CD4-positive, alpha-beta T cell (primary cell): Measurements from ENCODE around the gene DDX54. TPM values are rescaled to one million over a fixed set of nuclear protein-coding genes. Genes with fewer than 3 reads are reported as not detected.

Experiments used
- ATAC-seq: fragments of 200-7000 bp; cut with Tn5 transposase; one replicate; pipeline ENCODE4 v1.10.0; 2022; ENCODE audit warnings: mild to moderate bottlenecking; ENCODE audit not compliant: poor library complexity
- CTCF ChIA-PET: fragments of 350-600 bp; sonication (Branson Sonifier 250); formaldehyde crosslinking; loops from one replicate; lab custom pipeline; 2021; ENCODE audit warnings: antibody characterized with exemption, inconsistent platforms; lab: Charles Lee
- POLR2A ChIA-PET: fragments of 350-600 bp; sonication (Branson Sonifier 250); formaldehyde crosslinking; loops from one replicate; lab custom pipeline; 2021; ENCODE audit warnings: antibody characterized with exemption, inconsistent platforms; lab: Charles Lee
- DNase-seq, 14 experiments: peaks; one replicate each; pipeline ENCODE4 v3.0.0-alpha.2; 2013 to 2020; ENCODE audit warnings: mixed read lengths in 2 of 14
- H3K27ac ChIP-seq, 2 donors: one replicate each; pipeline versions ENCODE4 v1.5.1 to v1.7.0; 2013; ENCODE audit warnings: low read length in 2 of 2, low read depth in 1 of 2, mild to moderate bottlenecking in 1 of 2
- H3K27me3 ChIP-seq, 2 experiments: 1 replicate in 1 of 2; 2 replicates in 1 of 2; pipeline versions ENCODE4 v1.6.1 to v1.7.0; 2013; ENCODE audit warnings: low read length in 2 of 2, control low read depth in 1 of 2, mild to moderate bottlenecking in 1 of 2, moderate library complexity in 1 of 2; ENCODE audit not compliant: insufficient read depth in 2 of 2, control insufficient read depth in 1 of 2
- H3K36me3 ChIP-seq: one replicate; pipeline ENCODE4 v1.6.1; 2013; ENCODE audit warnings: low read length, control low read depth; ENCODE audit not compliant: insufficient read depth
- H3K4me1 ChIP-seq: one replicate; pipeline ENCODE4 v1.6.1; 2013; ENCODE audit warnings: low read length, control low read depth; ENCODE audit not compliant: insufficient read depth
- H3K4me3 ChIP-seq: one replicate; pipeline ENCODE4 v1.5.1; 2013; ENCODE audit warnings: mild to moderate bottlenecking, low read length, moderate library complexity
- H3K9me3 ChIP-seq, 2 experiments: 1 replicate in 1 of 2; 2 replicates in 1 of 2; pipeline versions ENCODE4 v1.6.1 to v1.7.0; 2013; ENCODE audit warnings: low read length in 2 of 2, mild to moderate bottlenecking in 2 of 2, control low read depth in 1 of 2, moderate library complexity in 1 of 2; ENCODE audit not compliant: control insufficient read depth in 1 of 2, insufficient read depth in 1 of 2
- H3K27ac Mint-ChIP-seq: one replicate; pipeline ENCODE4 v1.8.0; 2020; ENCODE audit warnings: mixed read lengths
- H3K27me3 Mint-ChIP-seq: one replicate; pipeline ENCODE4 v1.8.0; 2021; ENCODE audit warnings: mixed read lengths
- H3K36me3 Mint-ChIP-seq: one replicate; pipeline ENCODE4 v1.8.0; 2021; ENCODE audit warnings: low read depth, mixed read lengths
- H3K4me1 Mint-ChIP-seq: one replicate; pipeline ENCODE4 v1.8.0; 2021; ENCODE audit warnings: low read depth, mixed read lengths
- H3K4me3 Mint-ChIP-seq: one replicate; pipeline ENCODE4 v1.8.0; 2020; ENCODE audit warnings: mild to moderate bottlenecking, mixed read lengths
- H3K9me3 Mint-ChIP-seq: one replicate; pipeline ENCODE4 v1.8.0; 2020; ENCODE audit warnings: mixed read lengths
- CTCF ChIP-seq: fragments of 200-600 bp; IDR thresholded peaks from one replicate; pipeline ENCODE4 v1.8.0; 2022; ENCODE audit warnings: antibody characterized with exemption, mild to moderate bottlenecking
- intact Hi-C, 2 experiments: fragments of 100-400 bp; cut with DNase I in 1 of 2; cut with micrococcal nuclease in 1 of 2; formaldehyde crosslinking; loops; one replicate each; pipeline versions ENCODE4 v1.15.1 to v1.9.0; 2023 to 2025; cut with DNase I, micrococcal nuclease
- total RNA-seq, 174 experiments: library from RNA in 2 of 174; stranded (reverse) in 2 of 174; gene quantifications; one replicate each; pipeline ENCODE4 v1.2.3 and lab custom pipeline; 2021 to 2026

The DDX54 gene
- total RNA-seq, 2 experiments from 2014 or later: 56.8 to 61.1 TPM

- POLR2A ChIA-PET: no interaction called here
- intact Hi-C loops: no loop called here
- CTCF ChIA-PET: interaction anchor here (1.3 kb wide), 1 partner anchor 18 kb away, joined by 3 read pairs; no protein-coding TSS in a partner anchor
- no peak overlapping the region for H3K4me3 ChIP-seq
- TF ChIP-seq CTCF: no peak
- no peaks in the 10 kb centered on the region for H3K36me3 ChIP-seq
- Mint-ChIP-seq H3K4me1 (peaks cover 46% of the 10 kb centered on the region), H3K9me3 (no peaks in the 10 kb centered on the region), H3K27me3 (no peaks in the 10 kb centered on the region), H3K36me3 (no peaks in the 10 kb centered on the region), H3K4me3 (no peak overlapping the region), H3K27ac (no peak overlapping the region)
- peaks cover 30% of the 10 kb centered on the region for H3K4me1 ChIP-seq
- no peaks in the 10 kb centered on the region for H3K9me3 ChIP-seq
- no peaks in the 10 kb centered on the region for H3K27me3 ChIP-seq
- ATAC-seq (no peak), DNase-seq (peak in 3 of 14 experiments; percentile 31 to 68 (median 60))
- H3K27ac ChIP-seq: no peak overlapping the region
These were observed 29.7 kb upstream of the DDX54 start for GRCh38 chr12:113214895-113215400.

GRCh38 chr12:113211160-113211559 lies 25.9 kb upstream of the DDX54 start:
- Mint-ChIP-seq H3K4me1 (peaks cover 56% of the 10 kb centered on the region), H3K27me3 (no peaks in the 10 kb centered on the region), H3K27ac (peak overlapping the region; percentile 31), H3K36me3 (no peaks in the 10 kb centered on the region), H3K9me3 (no peaks in the 10 kb centered on the region), H3K4me3 (no peak overlapping the region)
- H3K4me3 ChIP-seq: no peak overlapping the region
- H3K4me1 ChIP-seq: peaks cover 49% of the 10 kb centered on the region
- no peak for DNase-seq
- H3K27me3 ChIP-seq: no peaks in the 10 kb centered on the region
- H3K9me3 ChIP-seq: no peaks in the 10 kb centered on the region
- intact Hi-C loops: no loop called here
- no peak for ATAC-seq
- H3K36me3 ChIP-seq: no peaks in the 10 kb centered on the region
- ChIA-PET CTCF (no interaction called here), POLR2A (interaction anchor here (1.0 to 1.6 kb wide), 2 partner anchors 10 to 12 kb away, joined by 3 to 9 read pairs; partner anchors contain the start of gene TPCN1)
- no peak for TF ChIP-seq CTCF
- H3K27ac ChIP-seq: no peak overlapping the region

GRCh38 chr12:113208041-113208934 lies 23.0 kb upstream of the DDX54 start:
- no peak overlapping the region for H3K4me3 ChIP-seq
- no peaks in the 10 kb centered on the region for H3K9me3 ChIP-seq
- Mint-ChIP-seq H3K36me3 (no peaks in the 10 kb centered on the region), H3K27me3 (no peaks in the 10 kb centered on the region), H3K27ac (peak overlapping the region; percentile 82), H3K4me1 (peaks cover 41% of the 10 kb centered on the region), H3K4me3 (peak overlapping the region; percentile 75), H3K9me3 (no peaks in the 10 kb centered on the region)
- TF ChIP-seq CTCF: no peak
- ChIA-PET POLR2A (interaction anchor here (0.6 to 2.1 kb wide), 7 partner anchors 9 to 24 kb away, joined by 3 to 24 read pairs (median 4); partner anchors contain the start of genes DDX54, RITA1 and TPCN1), CTCF (interaction anchor here (2.4 kb wide), 1 partner anchor 25 kb away, joined by 8 read pairs; no protein-coding TSS in a partner anchor)
- H3K36me3 ChIP-seq: no peaks in the 10 kb centered on the region
- DNase-seq (peak in 11 of 14 experiments; percentile 11 to 88 (median 39)), ATAC-seq (peak; percentile 75)
- H3K27ac ChIP-seq: peak overlapping the region; percentile 57 to 59
- H3K4me1 ChIP-seq: peaks cover 44% of the 10 kb centered on the region
- H3K27me3 ChIP-seq: no peaks in the 10 kb centered on the region
- intact Hi-C loops: loop anchor here in 1 of 2 experiments (1.0 kb wide), 2 partner anchors 9 to 15 kb away; no protein-coding TSS in a partner anchor
